Effector memory CD8-positive, alpha-beta T cell (primary cell): ENCODE data around the gene GGT5.
"Not testable (repeated sequence)": the region's sequence is repeated elsewhere in the genome, so short reads cannot be mapped to it uniquely, and the experiment has no call there.

Experiments used
- ATAC-seq: fragments of 150-1000 bp; cut with Tn5 transposase; replicated peaks from 2 replicates; pipeline ENCODE4 v1.10.0; 2021; ENCODE audit warnings: mild to moderate bottlenecking, moderate library complexity
- DNase-seq, 3 experiments: peaks; one replicate each; pipeline ENCODE4 v3.0.0; 2021
- H3K27ac Mint-ChIP-seq, 2 donors: one replicate each; pipeline ENCODE4 v1.8.0; 2022; ENCODE audit warnings: mild to moderate bottlenecking in 2 of 2, mixed read lengths in 2 of 2, moderate library complexity in 2 of 2
- H3K27me3 Mint-ChIP-seq, 2 donors: one replicate each; pipeline ENCODE4 v1.8.0; 2022; ENCODE audit warnings: mixed read lengths in 2 of 2
- H3K36me3 Mint-ChIP-seq: one replicate; pipeline ENCODE4 v1.8.0; 2022; ENCODE audit warnings: mild to moderate bottlenecking, moderate library complexity, mixed read lengths; ENCODE audit not compliant: insufficient read depth
- H3K4me1 Mint-ChIP-seq, 2 donors: one replicate each; pipeline ENCODE4 v1.8.0; 2022; ENCODE audit warnings: low read depth in 2 of 2, mixed read lengths in 2 of 2
- H3K4me3 Mint-ChIP-seq, 2 donors: one replicate each; pipeline ENCODE4 v1.8.0; 2022; ENCODE audit warnings: mild to moderate bottlenecking in 2 of 2, mixed read lengths in 2 of 2, moderate library complexity in 2 of 2
- H3K9me3 Mint-ChIP-seq, 2 donors: one replicate each; pipeline ENCODE4 v1.8.0; 2022; ENCODE audit warnings: mixed read lengths in 2 of 2

Gene GGT5

GRCh38 chr22:24213111-24213510 lies 31.8 kb downstream of the GGT5 start:
- H3K4me1 Mint-ChIP-seq, H3K27ac Mint-ChIP-seq, DNase-seq, H3K36me3 Mint-ChIP-seq, H3K4me3 Mint-ChIP-seq, H3K9me3 Mint-ChIP-seq, ATAC-seq: not testable (repeated sequence)
- peaks cover 0 to 20% of the 10 kb centered on the region in 2 donors for H3K27me3 Mint-ChIP-seq

- not testable (repeated sequence) for ATAC-seq, H3K27ac Mint-ChIP-seq
Observed at GRCh38 chr22:24211716-24212115, 33.2 kb downstream of the GGT5 start.

GRCh38 chr22:24210409-24210808 lies 34.5 kb downstream of the GGT5 start:
- not testable (repeated sequence) for ATAC-seq, H3K4me3 Mint-ChIP-seq, H3K36me3 Mint-ChIP-seq, H3K9me3 Mint-ChIP-seq, DNase-seq, H3K4me1 Mint-ChIP-seq, H3K27ac Mint-ChIP-seq
- peaks cover 0 to 13% of the 10 kb centered on the region in 2 donors for H3K27me3 Mint-ChIP-seq

More at GRCh38 chr22:24211716-24212115, 33.2 kb downstream of the GGT5 start:
- H3K4me1 Mint-ChIP-seq, H3K36me3 Mint-ChIP-seq, H3K4me3 Mint-ChIP-seq, DNase-seq, H3K9me3 Mint-ChIP-seq: not testable (repeated sequence)
- H3K27me3 Mint-ChIP-seq, result peaks cover 0 to 20% of the 10 kb centered on the region in 2 donors

GRCh38 chr22:24209687-24210086 lies 35.2 kb downstream of the GGT5 start:
- no peak for DNase-seq
- peaks cover 6% of the 10 kb centered on the region for H3K36me3 Mint-ChIP-seq
- H3K4me3 Mint-ChIP-seq, result no peak overlapping the region
- H3K4me1 Mint-ChIP-seq, result peaks cover 0 to 3% of the 10 kb centered on the region in 2 donors
- peaks cover 0 to 9% of the 10 kb centered on the region in 2 donors for H3K27me3 Mint-ChIP-seq
- ATAC-seq, result no peak
- no peaks in the 10 kb centered on the region for H3K9me3 Mint-ChIP-seq
- H3K27ac Mint-ChIP-seq, result no peak overlapping the region

GRCh38 chr22:24209016-24209415 lies 35.9 kb downstream of the GGT5 start:
- peaks cover 0 to 2% of the 10 kb centered on the region in 2 donors for H3K27me3 Mint-ChIP-seq
- peaks cover 6% of the 10 kb centered on the region for H3K36me3 Mint-ChIP-seq
- no peak overlapping the region for H3K4me3 Mint-ChIP-seq
- H3K4me1 Mint-ChIP-seq, result peaks cover 0 to 3% of the 10 kb centered on the region in 2 donors
- no peak overlapping the region for H3K27ac Mint-ChIP-seq
- no peak for ATAC-seq
- H3K9me3 Mint-ChIP-seq, result no peaks in the 10 kb centered on the region
- DNase-seq, result no peak

- H3K4me1 Mint-ChIP-seq, result peaks cover 0 to 3% of the 10 kb centered on the region in 2 donors
- ATAC-seq (no peak), DNase-seq (no peak)
- peaks cover 6% of the 10 kb centered on the region for H3K36me3 Mint-ChIP-seq
- H3K27ac Mint-ChIP-seq, result no peak overlapping the region
- H3K9me3 Mint-ChIP-seq, result no peaks in the 10 kb centered on the region
- H3K27me3 Mint-ChIP-seq, result no peaks in the 10 kb centered on the region
- no peak overlapping the region for H3K4me3 Mint-ChIP-seq
Observed at GRCh38 chr22:24208012-24208749, 36.7 kb downstream of the GGT5 start.

- no peak overlapping the region for H3K4me3 Mint-ChIP-seq
Observed at GRCh38 chr22:24207264-24208011, 37.4 kb downstream of the GGT5 start.

GRCh38 chr22:24206460-24207263 lies 38.2 kb downstream of the GGT5 start:
- not testable (repeated sequence) for H3K4me3 Mint-ChIP-seq, DNase-seq, ATAC-seq, H3K9me3 Mint-ChIP-seq, H3K27me3 Mint-ChIP-seq, H3K27ac Mint-ChIP-seq, H3K4me1 Mint-ChIP-seq, H3K36me3 Mint-ChIP-seq

More at GRCh38 chr22:24207264-24208011, 37.4 kb downstream of the GGT5 start:
- H3K4me1 Mint-ChIP-seq, result peaks cover 0 to 3% of the 10 kb centered on the region in 2 donors
- H3K36me3 Mint-ChIP-seq, result peaks cover 6% of the 10 kb centered on the region
- no peak for DNase-seq
- no peak overlapping the region for H3K27ac Mint-ChIP-seq
- H3K27me3 Mint-ChIP-seq, result peaks cover 0 to 2% of the 10 kb centered on the region in 2 donors
- no peaks in the 10 kb centered on the region for H3K9me3 Mint-ChIP-seq
- no peak for ATAC-seq

GRCh38 chr22:24205438-24206195 lies 39.3 kb downstream of the GGT5 start:
- Mint-ChIP-seq H3K36me3 (peaks cover 6% of the 10 kb centered on the region), H3K4me3 (no peak overlapping the region), H3K9me3 (no peaks in the 10 kb centered on the region), H3K4me1 (peaks cover 0 to 3% of the 10 kb centered on the region in 2 donors), H3K27ac (no peak overlapping the region), H3K27me3 (peaks cover 0 to 9% of the 10 kb centered on the region in 2 donors)
- DNase-seq (no peak), ATAC-seq (no peak)

- not testable (repeated sequence) for DNase-seq, ATAC-seq, H3K4me1 Mint-ChIP-seq, H3K9me3 Mint-ChIP-seq, H3K36me3 Mint-ChIP-seq, H3K4me3 Mint-ChIP-seq, H3K27ac Mint-ChIP-seq, H3K27me3 Mint-ChIP-seq
Observed at GRCh38 chr22:24203856-24204255, 41.0 kb downstream of the GGT5 start.

GRCh38 chr22:24201681-24202614 lies 42.9 kb downstream of the GGT5 start:
- Mint-ChIP-seq H3K9me3 (no peaks in the 10 kb centered on the region), H3K4me1 (peaks cover 6 to 7% of the 10 kb centered on the region in 2 donors), H3K27ac (no peak overlapping the region), H3K27me3 (peaks cover 0 to 9% of the 10 kb centered on the region in 2 donors), H3K4me3 (no peak overlapping the region), H3K36me3 (peaks cover 6% of the 10 kb centered on the region)
- DNase-seq (no peak), ATAC-seq (no peak)

- Mint-ChIP-seq H3K36me3 (no peaks in the 10 kb centered on the region), H3K9me3 (no peaks in the 10 kb centered on the region), H3K27me3 (peaks cover 0 to 9% of the 10 kb centered on the region in 2 donors), H3K4me1 (peaks cover 6 to 7% of the 10 kb centered on the region in 2 donors), H3K4me3 (no peak overlapping the region), H3K27ac (no peak overlapping the region)
- ATAC-seq (no peak), DNase-seq (no peak)
Observed at GRCh38 chr22:24200619-24201212, 44.2 kb downstream of the GGT5 start.
